NT2/D1 (cell line): ENCODE measurements around the gene EDN3.

Source experiments
- SUZ12 ChIP-seq: IDR thresholded peaks from 2 replicates; pipeline ENCODE4 v1.6.1; 2011; ENCODE audit not compliant: insufficient read length, insufficient read depth; ENCODE audit errors: extremely low read depth
- YY1 ChIP-seq: IDR thresholded peaks from 2 replicates; pipeline ENCODE4 v1.6.1; 2011; ENCODE audit not compliant: insufficient read length, insufficient read depth
- ZNF274 ChIP-seq: IDR thresholded peaks from 2 replicates; pipeline ENCODE4 v1.6.1; 2011; ENCODE audit warnings: mild to moderate bottlenecking, low read depth, low read length

DNA sequence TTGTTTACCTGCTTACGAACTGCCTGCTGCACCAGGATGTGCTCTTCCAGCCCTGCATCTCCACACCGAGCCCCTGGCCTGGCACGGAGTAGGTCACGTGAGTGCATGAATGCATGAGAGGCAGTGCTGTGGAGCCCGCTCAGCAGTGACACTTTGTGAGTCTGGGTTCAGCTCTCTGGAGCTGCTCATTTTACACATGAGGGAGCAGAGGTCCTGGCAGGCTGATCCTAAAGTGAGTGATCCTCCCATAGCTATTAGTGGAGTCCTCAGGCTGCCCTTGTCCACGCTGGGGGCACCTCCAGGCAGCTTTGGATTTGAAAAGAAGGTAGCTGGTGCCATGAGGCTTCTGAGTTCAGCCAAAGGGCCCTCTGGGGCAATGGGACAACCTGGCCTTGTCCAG is 64.2 kb downstream of the EDN3 start:
- TF ChIP-seq YY1 (no peak), ZNF274 (no peak), SUZ12 (no peak)
